Stimulated activated naive CD4-positive, alpha-beta T cell (primary cell): ENCODE data around the gene MYO7B.
"Not testable (repeated sequence)": the region's sequence is repeated elsewhere in the genome, so short reads cannot be mapped to it uniquely, and the experiment has no call there.

Experiments
- DNase-seq, 6 experiments: peaks; one replicate each; lab custom pipeline; 2025; lab: John Stamatoyannopoulos, UW

MYO7B gene

GRCh38 chr2:127524198-127524834 is 11.2 kb upstream of the MYO7B start:
- not testable (repeated sequence) for DNase-seq

GRCh38 chr2:127525691-127526131 is 9.8 kb upstream of the MYO7B start:
- peak in 2 of 6 experiments; percentile 22 to 45 for DNase-seq

GRCh38 chr2:127526132-127527000 is 9.1 kb upstream of the MYO7B start, which contains the start of gene IWS1:
TSS of gene IWS1 (minus strand) at chr2:127526489. CDS start at chr2:127526208, 281 bp downstream.
- DNase-seq = peak; percentile 86 to 94 (median 92)

- DNase-seq = peak in 2 of 6 experiments; percentile 22 to 60
Measured at GRCh38 chr2:127527001-127527804, 8.3 kb upstream of the MYO7B start.

GRCh38 chr2:127528487-127528886 is 7.0 kb upstream of the MYO7B start:
- DNase-seq = no peak

GRCh38 chr2:127529416-127529815 is 6.1 kb upstream of the MYO7B start:
- DNase-seq = not testable (repeated sequence)

GRCh38 chr2:127530245-127531140 is 5.0 kb upstream of the MYO7B start:
- DNase-seq = no peak

GRCh38 chr2:127531221-127531648 is 4.2 kb upstream of the MYO7B start:
- DNase-seq = no peak

GRCh38 chr2:127532296-127532695 is 3.2 kb upstream of the MYO7B start:
- DNase-seq = no peak

- no peak for DNase-seq
Measured at GRCh38 chr2:127535918-127536317, 435 bp downstream of the MYO7B start.

GRCh38 chr2:127536707-127537541 is 1.4 kb downstream of the MYO7B start:
- no peak for DNase-seq

- DNase-seq = no peak
Measured at GRCh38 chr2:127537644-127538043, 2.2 kb downstream of the MYO7B start.

GRCh38 chr2:127541809-127542208 is 6.3 kb downstream of the MYO7B start:
- DNase-seq = no peak

GRCh38 chr2:127542231-127542630 is 6.7 kb downstream of the MYO7B start:
- no peak for DNase-seq

- not testable (repeated sequence) for DNase-seq
Measured at GRCh38 chr2:127543013-127543501, 7.6 kb downstream of the MYO7B start.

GRCh38 chr2:127545189-127545588 is 9.7 kb downstream of the MYO7B start:
- DNase-seq = no peak

- no peak for DNase-seq
Measured at GRCh38 chr2:127545796-127546195, 10.3 kb downstream of the MYO7B start.

GRCh38 chr2:127546797-127547196 is 11.3 kb downstream of the MYO7B start:
- DNase-seq = no peak

GRCh38 chr2:127551221-127551930 is 15.9 kb downstream of the MYO7B start:
- no peak for DNase-seq
